MM.1S (cell line): ENCODE data around the gene LURAP1L.

Experiments
- DNase-seq: peaks from one replicate; pipeline ENCODE4 v3.0.0-alpha.2; 2015
- H2AFZ ChIP-seq: fragments of 300-600 bp; sonication (generic); 2 replicates; pipeline ENCODE4 v1.6.0; 2016; ENCODE audit warnings: antibody characterized with exemption, low read length
- H3F3A ChIP-seq: fragments of 300-600 bp; sonication (generic); 2 replicates; pipeline ENCODE4 v1.6.1; 2016; ENCODE audit warnings: mild to moderate bottlenecking, antibody characterized with exemption, low read length, moderate library complexity, mixed read lengths; ENCODE audit not compliant: insufficient read depth
- H3K27ac ChIP-seq: fragments of 300-600 bp; sonication (generic); 2 replicates; pipeline ENCODE4 v1.5.1; 2016; ENCODE audit warnings: mild to moderate bottlenecking, low read length
- H3K27me3 ChIP-seq: fragments of 300-600 bp; sonication (generic); replicated peaks from 2 replicates; pipeline ENCODE4 v1.6.0; 2016; ENCODE audit warnings: low read length; ENCODE audit not compliant: insufficient read depth
- H3K36me3 ChIP-seq: fragments of 300-600 bp; sonication (generic); replicated peaks from 2 replicates; pipeline ENCODE4 v1.6.1; 2016; ENCODE audit warnings: mild to moderate bottlenecking, low read length, mixed read lengths; ENCODE audit not compliant: insufficient read depth
- H3K4me1 ChIP-seq: fragments of 300-600 bp; sonication (generic); 2 replicates; pipeline ENCODE4 v1.6.1; 2016; ENCODE audit warnings: low read length, mixed read lengths
- H3K4me2 ChIP-seq: fragments of 300-600 bp; sonication (generic); 2 replicates; pipeline ENCODE4 v1.6.0; 2016; ENCODE audit warnings: low read depth, low read length
- H3K4me3 ChIP-seq: fragments of 300-600 bp; sonication (generic); 2 replicates; pipeline ENCODE4 v1.5.1; 2016; ENCODE audit warnings: low read length, mixed read lengths
- H3K79me2 ChIP-seq: fragments of 300-600 bp; sonication (generic); 2 replicates; pipeline ENCODE4 v1.6.1; 2016; ENCODE audit warnings: mixed run types, low read length, mixed read lengths
- H3K9ac ChIP-seq: fragments of 300-600 bp; sonication (generic); 2 replicates; pipeline ENCODE4 v1.6.1; 2016; ENCODE audit warnings: low read length, mixed read lengths
- H3K9me2 ChIP-seq: fragments of 300-600 bp; sonication (generic); replicated peaks from 2 replicates; pipeline ENCODE4 v1.6.1; 2016; ENCODE audit warnings: mild to moderate bottlenecking, low read length, mixed read lengths; ENCODE audit not compliant: insufficient read depth
- H3K9me3 ChIP-seq: fragments of 300-600 bp; sonication (generic); replicated peaks from 2 replicates; pipeline ENCODE4 v1.6.1; 2016; ENCODE audit warnings: mild to moderate bottlenecking, low read length, mixed read lengths; ENCODE audit not compliant: insufficient read depth
- H4K20me1 ChIP-seq: fragments of 300-600 bp; sonication (generic); 2 replicates; pipeline ENCODE4 v1.6.1; 2016; ENCODE audit warnings: mild to moderate bottlenecking, low read length, moderate library complexity, mixed read lengths; ENCODE audit not compliant: insufficient read depth
- EZH2 ChIP-seq: fragments of 300-600 bp; sonication (generic); optimal IDR thresholded peaks from 2 replicates; pipeline ENCODE3; 2017; ENCODE audit warnings: low read depth, mild to moderate bottlenecking, antibody characterized with exemption, low read length, mixed read lengths
- EZH2phosphoT487 ChIP-seq: fragments of 300-600 bp; sonication (generic); IDR thresholded peaks from 2 replicates; pipeline ENCODE4 v1.6.1; 2018; ENCODE audit warnings: antibody characterized with exemption, low read length
- TF ChIP-seq, protein P1 (sequence below): fragments of 300-600 bp; sonication (generic); IDR thresholded peaks from 2 replicates; pipeline ENCODE4 v1.5.1; 2016; ENCODE audit warnings: antibody characterized with exemption, low read length, mixed read lengths

LURAP1L gene

GRCh38 chr9:12748954-12749353 is 25.9 kb upstream of the LURAP1L start:
- TF ChIP-seq EZH2 (no peak), EZH2phosphoT487 (no peak)
- TF ChIP-seq, protein P1, sequence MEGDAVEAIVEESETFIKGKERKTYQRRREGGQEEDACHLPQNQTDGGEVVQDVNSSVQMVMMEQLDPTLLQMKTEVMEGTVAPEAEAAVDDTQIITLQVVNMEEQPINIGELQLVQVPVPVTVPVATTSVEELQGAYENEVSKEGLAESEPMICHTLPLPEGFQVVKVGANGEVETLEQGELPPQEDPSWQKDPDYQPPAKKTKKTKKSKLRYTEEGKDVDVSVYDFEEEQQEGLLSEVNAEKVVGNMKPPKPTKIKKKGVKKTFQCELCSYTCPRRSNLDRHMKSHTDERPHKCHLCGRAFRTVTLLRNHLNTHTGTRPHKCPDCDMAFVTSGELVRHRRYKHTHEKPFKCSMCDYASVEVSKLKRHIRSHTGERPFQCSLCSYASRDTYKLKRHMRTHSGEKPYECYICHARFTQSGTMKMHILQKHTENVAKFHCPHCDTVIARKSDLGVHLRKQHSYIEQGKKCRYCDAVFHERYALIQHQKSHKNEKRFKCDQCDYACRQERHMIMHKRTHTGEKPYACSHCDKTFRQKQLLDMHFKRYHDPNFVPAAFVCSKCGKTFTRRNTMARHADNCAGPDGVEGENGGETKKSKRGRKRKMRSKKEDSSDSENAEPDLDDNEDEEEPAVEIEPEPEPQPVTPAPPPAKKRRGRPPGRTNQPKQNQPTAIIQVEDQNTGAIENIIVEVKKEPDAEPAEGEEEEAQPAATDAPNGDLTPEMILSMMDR, result no peak
- Histone ChIP-seq H3F3A (no peaks in the 10 kb centered on the region), H3K4me2 (no peak overlapping the region), H3K79me2 (no peaks in the 10 kb centered on the region), H3K9me2 (no peaks in the 10 kb centered on the region), H2AFZ (no peak overlapping the region), H3K9me3 (no peaks in the 10 kb centered on the region), H3K4me1 (no peaks in the 10 kb centered on the region), H3K36me3 (no peaks in the 10 kb centered on the region), H3K4me3 (no peak overlapping the region), H3K27ac (no peak overlapping the region), H3K27me3 (no peaks in the 10 kb centered on the region), H4K20me1 (no peaks in the 10 kb centered on the region), H3K9ac (no peak overlapping the region)
- DNase-seq, result no peak

- Histone ChIP-seq H3K4me3 (no peak overlapping the region), H3K79me2 (no peaks in the 10 kb centered on the region), H3F3A (no peaks in the 10 kb centered on the region), H3K27me3 (no peaks in the 10 kb centered on the region), H3K9me3 (no peaks in the 10 kb centered on the region), H3K4me1 (no peaks in the 10 kb centered on the region), H3K4me2 (no peak overlapping the region), H3K9ac (no peak overlapping the region), H2AFZ (no peak overlapping the region), H3K36me3 (no peaks in the 10 kb centered on the region), H4K20me1 (no peaks in the 10 kb centered on the region), H3K27ac (no peak overlapping the region), H3K9me2 (no peaks in the 10 kb centered on the region)
- no peak for TF ChIP-seq EZH2
- TF ChIP-seq, protein P1, result no peak
- no peak for TF ChIP-seq EZH2phosphoT487
- no peak for DNase-seq
Measured at GRCh38 chr9:12753931-12754330, 20.9 kb upstream of the LURAP1L start.

GRCh38 chr9:12759761-12760160 is 15.1 kb upstream of the LURAP1L start:
- H3K36me3 ChIP-seq, result no peaks in the 10 kb centered on the region
- no peak for DNase-seq
- H3K27me3 ChIP-seq, result no peaks in the 10 kb centered on the region
- H3K4me1 ChIP-seq, result no peaks in the 10 kb centered on the region
- H3K79me2 ChIP-seq, result no peaks in the 10 kb centered on the region
- H2AFZ ChIP-seq, result no peak overlapping the region
- no peaks in the 10 kb centered on the region for H3K9me2 ChIP-seq
- TF ChIP-seq EZH2, result no peak
- TF ChIP-seq, protein P1, result no peak
- no peak for TF ChIP-seq EZH2phosphoT487
- no peaks in the 10 kb centered on the region for H3F3A ChIP-seq
- H3K9me3 ChIP-seq, result no peaks in the 10 kb centered on the region
- no peaks in the 10 kb centered on the region for H4K20me1 ChIP-seq
- no peak overlapping the region for H3K4me2 ChIP-seq
- no peak overlapping the region for H3K4me3 ChIP-seq
- H3K27ac ChIP-seq, result no peak overlapping the region
- H3K9ac ChIP-seq, result no peak overlapping the region
